ENCODE data around the gene ZFP91. TPM values are rescaled to one million over a fixed set of nuclear protein-coding genes. Genes with fewer than 3 reads are reported as not detected.

Gene ZFP91
- total and polyA plus RNA-seq, 2 experiments from 2014 or later: 10.2 to 30.0 TPM

DNA sequence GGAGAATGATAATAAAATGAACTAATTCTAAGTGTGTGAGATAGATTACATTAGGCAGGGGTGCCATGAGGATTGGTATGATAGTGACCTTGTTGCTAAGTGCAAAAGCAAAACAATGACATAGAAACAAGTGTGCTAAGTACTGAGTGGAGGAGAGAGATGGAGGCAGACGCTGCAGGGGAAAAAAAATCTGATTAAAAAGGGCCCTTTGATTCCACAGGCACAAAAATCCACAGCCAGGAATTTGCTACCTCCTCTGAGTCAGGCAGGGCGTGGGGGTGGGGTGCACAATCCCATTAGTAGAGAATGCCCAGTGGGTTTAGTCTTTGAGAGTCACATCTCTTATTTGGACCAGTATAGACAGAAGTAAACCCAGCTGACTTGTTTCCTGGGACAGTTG, 43.5 kb downstream of the ZFP91 start, which contains the start of gene CNTF:
Gene CNTF (plus strand): TSS at position 322 of the 400 bp plus-strand sequence. CDS start 88 bp downstream, outside the sequence.
- Histone ChIP-seq H3K27me3 (ENCODE audit: insufficient read depth) (no peaks in the 10 kb centered on the region), H3K4me2 (no peak within 1 kb of the TSS), H3K4me3 (no peak within 1 kb of the TSS), H2AFZ (no peak within 1 kb of the TSS), H3K79me2 (replicated peaks; ENCODE audit: insufficient read depth) (no peaks in the 10 kb centered on the region; the same call in 1 of the 2 replicates), H3K9me2 (ENCODE audit: insufficient read depth) (no peaks in the 10 kb centered on the region), H3K4me1 (ENCODE audit: insufficient read depth) (peaks cover 7% of the 10 kb centered on the region; the same call in 1 of the 2 replicates), H3K27ac (ENCODE audit: low read depth) (no peak within 1 kb of the TSS), H3K36me3 (ENCODE audit: insufficient read depth) (peaks cover 35% of the 10 kb centered on the region), H4K20me1 (replicated peaks; ENCODE audit: insufficient read depth) (peaks cover 15% of the 10 kb centered on the region), H3F3A (replicated peaks; ENCODE audit: low read depth) (no peaks in the 10 kb centered on the region)
- Mint-ChIP-seq H3K4me3 (no peak within 1 kb of the TSS), H3K27me3 (ENCODE audit: insufficient read depth, low read depth, poor library complexity) (no peaks in the 10 kb centered on the region), H3K27ac (no peak within 1 kb of the TSS), H3K36me3 (ENCODE audit: low read depth) (peaks cover 56% of the 10 kb centered on the region), H3K9me3 (no peaks in the 10 kb centered on the region), H3K4me1 (peaks cover 10% of the 10 kb centered on the region; the same call in 2 of the 3 replicates)
- DNase-seq (ENCODE audit: low spot score): no peak
- no peak for ATAC-seq
- TF ChIP-seq ZNF331 (CRISPR knock-in tag; IDR thresholded peaks at IDR 0.05; ENCODE audit: low read depth) (no peak), NANOG (IDR thresholded peaks at IDR 0.05; ENCODE audit: borderline replicate concordance) (no peak), CREB1 (CRISPR knock-in tag; IDR thresholded peaks at IDR 0.05; ENCODE audit: low read depth) (no peak), ZNF114 (CRISPR knock-in tag; IDR thresholded peaks at IDR 0.05) (no peak), STAT1 (IDR thresholded peaks at IDR 0.05; ENCODE audit: unreplicated experiment) (no peak), EZH2phosphoT487 (IDR thresholded peaks at IDR 0.05; ENCODE audit: unreplicated experiment) (no peak)
- TF ChIP-seq, protein P1, sequence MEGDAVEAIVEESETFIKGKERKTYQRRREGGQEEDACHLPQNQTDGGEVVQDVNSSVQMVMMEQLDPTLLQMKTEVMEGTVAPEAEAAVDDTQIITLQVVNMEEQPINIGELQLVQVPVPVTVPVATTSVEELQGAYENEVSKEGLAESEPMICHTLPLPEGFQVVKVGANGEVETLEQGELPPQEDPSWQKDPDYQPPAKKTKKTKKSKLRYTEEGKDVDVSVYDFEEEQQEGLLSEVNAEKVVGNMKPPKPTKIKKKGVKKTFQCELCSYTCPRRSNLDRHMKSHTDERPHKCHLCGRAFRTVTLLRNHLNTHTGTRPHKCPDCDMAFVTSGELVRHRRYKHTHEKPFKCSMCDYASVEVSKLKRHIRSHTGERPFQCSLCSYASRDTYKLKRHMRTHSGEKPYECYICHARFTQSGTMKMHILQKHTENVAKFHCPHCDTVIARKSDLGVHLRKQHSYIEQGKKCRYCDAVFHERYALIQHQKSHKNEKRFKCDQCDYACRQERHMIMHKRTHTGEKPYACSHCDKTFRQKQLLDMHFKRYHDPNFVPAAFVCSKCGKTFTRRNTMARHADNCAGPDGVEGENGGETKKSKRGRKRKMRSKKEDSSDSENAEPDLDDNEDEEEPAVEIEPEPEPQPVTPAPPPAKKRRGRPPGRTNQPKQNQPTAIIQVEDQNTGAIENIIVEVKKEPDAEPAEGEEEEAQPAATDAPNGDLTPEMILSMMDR (conservative IDR thresholded peaks at IDR 0.05; ENCODE audit: low read depth in 2 of 2): no peak
- TF ChIP-seq, protein P2, sequence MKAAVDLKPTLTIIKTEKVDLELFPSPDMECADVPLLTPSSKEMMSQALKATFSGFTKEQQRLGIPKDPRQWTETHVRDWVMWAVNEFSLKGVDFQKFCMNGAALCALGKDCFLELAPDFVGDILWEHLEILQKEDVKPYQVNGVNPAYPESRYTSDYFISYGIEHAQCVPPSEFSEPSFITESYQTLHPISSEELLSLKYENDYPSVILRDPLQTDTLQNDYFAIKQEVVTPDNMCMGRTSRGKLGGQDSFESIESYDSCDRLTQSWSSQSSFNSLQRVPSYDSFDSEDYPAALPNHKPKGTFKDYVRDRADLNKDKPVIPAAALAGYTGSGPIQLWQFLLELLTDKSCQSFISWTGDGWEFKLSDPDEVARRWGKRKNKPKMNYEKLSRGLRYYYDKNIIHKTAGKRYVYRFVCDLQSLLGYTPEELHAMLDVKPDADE (IDR thresholded peaks at IDR 0.05): no peak

DNA sequence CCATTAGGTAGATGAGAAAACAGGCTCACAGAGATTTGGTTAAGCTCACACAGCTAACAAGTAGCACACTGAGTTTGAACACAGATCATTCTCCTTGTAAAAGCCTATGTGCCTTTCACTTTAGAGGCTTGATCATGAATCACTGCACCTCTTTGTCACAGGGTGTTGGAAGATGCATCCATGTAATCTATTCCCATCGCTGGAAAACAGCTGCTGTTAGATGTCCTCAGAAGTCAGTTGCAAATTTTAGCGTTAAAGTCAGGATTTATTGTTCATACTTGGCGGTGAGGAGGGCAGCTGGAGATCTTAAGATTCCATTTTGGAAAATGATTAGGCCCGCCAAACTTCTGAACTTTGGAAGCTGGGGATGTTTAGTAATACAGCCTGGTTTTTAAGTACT, 46.2 kb downstream of the ZFP91 start:
- Mint-ChIP-seq H3K27ac (no peak overlapping the region), H3K4me3 (no peak overlapping the region), H3K27me3 (ENCODE audit: insufficient read depth, low read depth, poor library complexity) (no peaks in the 10 kb centered on the region), H3K9me3 (no peaks in the 10 kb centered on the region), H3K36me3 (ENCODE audit: low read depth) (peaks cover 30% of the 10 kb centered on the region), H3K4me1 (peaks cover 10% of the 10 kb centered on the region; the same call in 2 of the 3 replicates)
- ATAC-seq: no peak
- no peaks in the 10 kb centered on the region; the same call in 1 of the 2 replicates for H3K79me2 ChIP-seq (replicated peaks; ENCODE audit: insufficient read depth)
- TF ChIP-seq, protein P3, sequence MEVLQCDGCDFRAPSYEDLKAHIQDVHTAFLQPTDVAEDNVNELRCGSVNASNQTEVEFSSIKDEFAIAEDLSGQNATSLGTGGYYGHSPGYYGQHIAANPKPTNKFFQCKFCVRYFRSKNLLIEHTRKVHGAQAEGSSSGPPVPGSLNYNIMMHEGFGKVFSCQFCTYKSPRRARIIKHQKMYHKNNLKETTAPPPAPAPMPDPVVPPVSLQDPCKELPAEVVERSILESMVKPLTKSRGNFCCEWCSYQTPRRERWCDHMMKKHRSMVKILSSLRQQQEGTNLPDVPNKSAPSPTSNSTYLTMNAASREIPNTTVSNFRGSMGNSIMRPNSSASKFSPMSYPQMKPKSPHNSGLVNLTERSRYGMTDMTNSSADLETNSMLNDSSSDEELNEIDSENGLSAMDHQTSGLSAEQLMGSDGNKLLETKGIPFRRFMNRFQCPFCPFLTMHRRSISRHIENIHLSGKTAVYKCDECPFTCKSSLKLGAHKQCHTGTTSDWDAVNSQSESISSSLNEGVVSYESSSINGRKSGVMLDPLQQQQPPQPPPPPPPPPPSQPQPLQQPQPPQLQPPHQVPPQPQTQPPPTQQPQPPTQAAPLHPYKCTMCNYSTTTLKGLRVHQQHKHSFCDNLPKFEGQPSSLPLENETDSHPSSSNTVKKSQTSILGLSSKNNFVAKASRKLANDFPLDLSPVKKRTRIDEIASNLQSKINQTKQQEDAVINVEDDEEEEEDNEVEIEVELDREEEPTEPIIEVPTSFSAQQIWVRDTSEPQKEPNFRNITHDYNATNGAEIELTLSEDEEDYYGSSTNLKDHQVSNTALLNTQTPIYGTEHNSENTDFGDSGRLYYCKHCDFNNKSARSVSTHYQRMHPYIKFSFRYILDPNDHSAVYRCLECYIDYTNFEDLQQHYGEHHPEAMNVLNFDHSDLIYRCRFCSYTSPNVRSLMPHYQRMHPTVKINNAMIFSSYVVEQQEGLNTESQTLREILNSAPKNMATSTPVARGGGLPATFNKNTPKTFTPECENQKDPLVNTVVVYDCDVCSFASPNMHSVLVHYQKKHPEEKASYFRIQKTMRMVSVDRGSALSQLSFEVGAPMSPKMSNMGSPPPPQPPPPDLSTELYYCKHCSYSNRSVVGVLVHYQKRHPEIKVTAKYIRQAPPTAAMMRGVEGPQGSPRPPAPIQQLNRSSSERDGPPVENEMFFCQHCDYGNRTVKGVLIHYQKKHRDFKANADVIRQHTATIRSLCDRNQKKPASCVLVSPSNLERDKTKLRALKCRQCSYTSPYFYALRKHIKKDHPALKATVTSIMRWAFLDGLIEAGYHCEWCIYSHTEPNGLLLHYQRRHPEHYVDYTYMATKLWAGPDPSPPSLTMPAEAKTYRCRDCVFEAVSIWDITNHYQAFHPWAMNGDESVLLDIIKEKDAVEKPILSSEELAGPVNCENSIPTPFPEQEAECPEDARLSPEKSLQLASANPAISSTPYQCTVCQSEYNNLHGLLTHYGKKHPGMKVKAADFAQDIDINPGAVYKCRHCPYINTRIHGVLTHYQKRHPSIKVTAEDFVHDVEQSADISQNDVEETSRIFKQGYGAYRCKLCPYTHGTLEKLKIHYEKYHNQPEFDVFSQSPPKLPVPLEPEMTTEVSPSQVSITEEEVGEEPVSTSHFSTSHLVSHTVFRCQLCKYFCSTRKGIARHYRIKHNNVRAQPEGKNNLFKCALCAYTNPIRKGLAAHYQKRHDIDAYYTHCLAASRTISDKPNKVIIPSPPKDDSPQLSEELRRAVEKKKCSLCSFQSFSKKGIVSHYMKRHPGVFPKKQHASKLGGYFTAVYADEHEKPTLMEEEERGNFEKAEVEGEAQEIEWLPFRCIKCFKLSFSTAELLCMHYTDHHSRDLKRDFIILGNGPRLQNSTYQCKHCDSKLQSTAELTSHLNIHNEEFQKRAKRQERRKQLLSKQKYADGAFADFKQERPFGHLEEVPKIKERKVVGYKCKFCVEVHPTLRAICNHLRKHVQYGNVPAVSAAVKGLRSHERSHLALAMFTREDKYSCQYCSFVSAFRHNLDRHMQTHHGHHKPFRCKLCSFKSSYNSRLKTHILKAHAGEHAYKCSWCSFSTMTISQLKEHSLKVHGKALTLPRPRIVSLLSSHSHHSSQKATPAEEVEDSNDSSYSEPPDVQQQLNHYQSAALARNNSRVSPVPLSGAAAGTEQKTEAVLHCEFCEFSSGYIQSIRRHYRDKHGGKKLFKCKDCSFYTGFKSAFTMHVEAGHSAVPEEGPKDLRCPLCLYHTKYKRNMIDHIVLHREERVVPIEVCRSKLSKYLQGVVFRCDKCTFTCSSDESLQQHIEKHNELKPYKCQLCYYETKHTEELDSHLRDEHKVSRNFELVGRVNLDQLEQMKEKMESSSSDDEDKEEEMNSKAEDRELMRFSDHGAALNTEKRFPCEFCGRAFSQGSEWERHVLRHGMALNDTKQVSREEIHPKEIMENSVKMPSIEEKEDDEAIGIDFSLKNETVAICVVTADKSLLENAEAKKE (CRISPR knock-in tag; IDR thresholded peaks at IDR 0.05): no peak
- no peak for TF ChIP-seq NANOG (IDR thresholded peaks at IDR 0.05; ENCODE audit: borderline replicate concordance)
- no peak for TF ChIP-seq EZH2 (IDR thresholded peaks at IDR 0.05; ENCODE audit: low read depth, unreplicated experiment)
- no peak for TF ChIP-seq EZH2phosphoT487 (IDR thresholded peaks at IDR 0.05; ENCODE audit: unreplicated experiment)
- TF ChIP-seq POLR2AphosphoS5 (IDR thresholded peaks at IDR 0.05; ENCODE audit: low read depth): no peak
- DNase-seq (ENCODE audit: low spot score): no peak
- H3K4me2 ChIP-seq: no peak overlapping the region
- H3K9me2 ChIP-seq (ENCODE audit: insufficient read depth): no peaks in the 10 kb centered on the region
- H3F3A ChIP-seq (replicated peaks; ENCODE audit: low read depth): no peaks in the 10 kb centered on the region
- H4K20me1 ChIP-seq (replicated peaks; ENCODE audit: insufficient read depth): peaks cover 11% of the 10 kb centered on the region; the same call in 1 of the 2 replicates
- no peaks in the 10 kb centered on the region for H3K27me3 ChIP-seq (ENCODE audit: insufficient read depth)
- H3K4me3 ChIP-seq: no peak overlapping the region
- no peak overlapping the region for H2AFZ ChIP-seq
- H3K27ac ChIP-seq (ENCODE audit: low read depth): no peak overlapping the region
- H3K36me3 ChIP-seq (ENCODE audit: insufficient read depth): peaks cover 15% of the 10 kb centered on the region; the same call in 1 of the 2 replicates
- peaks cover 7% of the 10 kb centered on the region; the same call in 1 of the 2 replicates for H3K4me1 ChIP-seq (ENCODE audit: insufficient read depth)
